GM12801 (cell line): ENCODE measurements around the gene CAPZA1.

Experiments used
- TF ChIP-seq, protein P1 (sequence below): IDR thresholded peaks from one replicate; pipeline ENCODE4 v1.5.1; 2011; ENCODE audit warnings: control low read depth; ENCODE audit not compliant: insufficient read length; ENCODE audit errors: extremely low read depth

The CAPZA1 gene

DNA sequence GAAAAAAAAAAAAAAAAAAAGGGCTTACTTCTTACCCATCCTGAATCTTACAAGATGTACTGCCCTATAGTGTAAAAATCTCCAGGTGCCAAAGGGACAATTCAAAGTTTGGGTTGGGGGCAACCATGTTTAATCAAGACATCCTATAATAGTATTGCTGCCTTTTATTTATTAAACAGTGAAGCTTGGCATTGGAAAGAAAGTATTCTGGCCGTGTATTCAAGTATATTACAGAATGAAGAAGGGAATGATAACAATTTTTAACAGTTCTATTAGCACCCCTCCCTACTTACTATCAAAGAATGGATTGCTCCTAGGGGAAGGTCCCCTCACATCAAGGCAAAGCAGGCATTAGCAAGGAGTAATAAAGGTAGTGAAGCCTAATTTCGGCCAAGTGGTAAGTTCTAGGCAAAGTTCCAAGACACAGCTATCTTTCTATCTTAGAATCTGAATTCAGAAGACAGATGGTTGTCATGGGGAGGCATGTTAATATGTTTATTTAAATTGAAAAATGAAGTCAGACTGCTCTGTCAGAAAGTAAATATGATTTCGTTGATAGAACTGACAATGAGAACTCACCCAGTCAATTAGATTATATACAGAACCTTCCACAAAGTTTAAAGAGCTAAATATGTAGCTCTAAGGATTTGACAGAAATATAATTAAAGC lies 25.3 kb upstream of the CAPZA1 start:
- TF ChIP-seq, protein P1, sequence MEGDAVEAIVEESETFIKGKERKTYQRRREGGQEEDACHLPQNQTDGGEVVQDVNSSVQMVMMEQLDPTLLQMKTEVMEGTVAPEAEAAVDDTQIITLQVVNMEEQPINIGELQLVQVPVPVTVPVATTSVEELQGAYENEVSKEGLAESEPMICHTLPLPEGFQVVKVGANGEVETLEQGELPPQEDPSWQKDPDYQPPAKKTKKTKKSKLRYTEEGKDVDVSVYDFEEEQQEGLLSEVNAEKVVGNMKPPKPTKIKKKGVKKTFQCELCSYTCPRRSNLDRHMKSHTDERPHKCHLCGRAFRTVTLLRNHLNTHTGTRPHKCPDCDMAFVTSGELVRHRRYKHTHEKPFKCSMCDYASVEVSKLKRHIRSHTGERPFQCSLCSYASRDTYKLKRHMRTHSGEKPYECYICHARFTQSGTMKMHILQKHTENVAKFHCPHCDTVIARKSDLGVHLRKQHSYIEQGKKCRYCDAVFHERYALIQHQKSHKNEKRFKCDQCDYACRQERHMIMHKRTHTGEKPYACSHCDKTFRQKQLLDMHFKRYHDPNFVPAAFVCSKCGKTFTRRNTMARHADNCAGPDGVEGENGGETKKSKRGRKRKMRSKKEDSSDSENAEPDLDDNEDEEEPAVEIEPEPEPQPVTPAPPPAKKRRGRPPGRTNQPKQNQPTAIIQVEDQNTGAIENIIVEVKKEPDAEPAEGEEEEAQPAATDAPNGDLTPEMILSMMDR = no peak

- TF ChIP-seq, protein P1 = no peak
These were observed 20.2 kb upstream of the CAPZA1 start for GRCh38 chr1:112599477-112599876.

DNA sequence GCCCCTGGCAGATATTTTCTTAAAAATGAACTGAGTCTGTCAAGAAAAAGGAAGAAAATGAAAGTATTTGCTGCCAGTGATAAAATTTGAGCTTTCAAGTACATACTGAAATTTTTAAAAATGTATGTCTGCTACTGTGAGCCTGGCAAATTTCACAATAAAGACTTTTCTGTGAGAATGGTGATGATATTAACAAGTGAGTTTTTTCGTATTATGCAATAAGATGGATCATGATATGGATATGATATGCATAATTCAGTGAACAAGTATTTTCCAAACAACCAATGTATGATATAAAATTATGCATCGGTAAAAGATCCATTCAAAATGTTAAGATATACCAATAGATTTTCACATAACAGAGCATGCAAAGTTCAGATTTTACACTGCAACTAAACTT lies 16.6 kb upstream of the CAPZA1 start:
- TF ChIP-seq, protein P1 = no peak

DNA sequence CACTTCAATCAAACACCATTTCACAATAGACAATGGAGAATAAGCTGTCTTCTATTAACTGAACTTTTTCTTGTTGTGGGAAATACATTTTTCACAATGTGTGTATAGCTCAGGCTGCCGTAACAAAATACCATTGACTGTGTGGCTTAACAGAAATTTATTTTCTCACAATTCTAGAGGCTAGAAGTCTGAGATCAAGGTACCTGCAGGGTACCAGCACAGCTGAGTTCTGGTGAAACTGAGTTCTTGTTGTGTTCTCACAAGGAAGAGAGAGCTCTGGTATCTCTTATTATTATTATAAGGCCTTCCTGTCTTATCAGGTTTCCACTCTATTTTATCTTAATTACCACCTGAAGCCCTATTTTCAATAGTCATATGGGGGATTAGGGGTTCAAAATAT lies 16.1 kb upstream of the CAPZA1 start:
- TF ChIP-seq, protein P1 = no peak

DNA sequence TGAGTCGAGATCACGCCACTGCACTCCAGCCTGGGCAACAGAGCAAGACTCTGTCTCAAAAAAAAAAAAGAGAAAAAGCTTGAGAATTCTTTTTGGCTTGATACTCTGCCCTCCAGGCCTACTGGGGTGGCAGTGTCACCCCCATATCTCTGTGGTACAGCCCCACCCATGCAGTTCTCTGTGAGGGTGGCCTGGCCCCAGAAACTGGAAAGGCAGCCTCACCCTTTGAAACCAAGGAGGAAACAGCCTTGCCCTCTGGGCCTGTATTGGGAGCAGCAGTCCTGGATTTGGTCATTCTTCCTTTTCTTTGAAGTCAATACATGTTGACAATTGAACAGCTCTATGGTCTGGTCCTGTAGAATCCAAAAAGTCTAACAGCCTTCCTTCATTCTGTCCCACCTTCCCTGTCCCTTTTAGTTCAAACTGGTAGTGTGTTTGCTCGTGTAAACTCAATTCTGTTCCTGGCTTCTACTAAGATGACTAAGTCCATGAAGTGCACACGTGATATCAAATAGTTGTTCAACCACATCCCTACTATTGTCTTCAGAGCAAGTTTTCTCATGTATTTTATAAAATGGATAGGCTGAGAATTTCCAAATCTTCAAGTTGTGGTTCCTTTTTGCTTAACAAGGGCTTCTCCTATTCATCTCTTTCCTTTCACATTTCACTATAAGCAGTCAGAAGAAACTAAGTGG lies 13.9 kb upstream of the CAPZA1 start:
- TF ChIP-seq, protein P1 = no peak

DNA sequence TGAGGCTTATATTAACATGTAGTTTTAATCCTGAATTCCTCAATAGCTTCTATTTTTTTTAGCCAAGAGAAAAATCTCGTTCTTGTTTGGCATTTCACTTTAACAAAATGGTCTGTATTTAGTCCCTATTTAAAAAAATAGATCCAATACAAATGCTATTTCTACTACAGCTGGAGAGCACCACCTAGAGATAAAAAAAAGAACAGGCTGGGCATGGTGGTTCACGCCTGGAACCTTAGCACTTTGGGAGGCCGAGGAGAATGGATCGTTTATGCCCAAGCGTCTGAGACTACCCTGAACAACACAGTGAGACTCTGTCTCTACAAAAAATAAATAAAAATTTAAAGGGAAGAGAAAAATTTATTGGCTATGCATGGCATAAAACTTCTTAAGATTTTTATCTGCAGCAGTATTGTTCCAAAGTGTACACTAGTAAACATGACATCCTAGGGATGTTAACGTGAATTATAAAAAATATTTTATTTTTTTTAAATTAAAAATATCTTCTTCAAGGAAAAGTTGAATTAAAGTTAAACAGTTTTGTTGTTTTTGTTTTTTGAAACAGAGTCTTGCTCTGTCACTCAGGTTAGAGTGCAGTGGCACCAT lies 5.1 kb upstream of the CAPZA1 start:
- TF ChIP-seq, protein P1 = no peak

DNA sequence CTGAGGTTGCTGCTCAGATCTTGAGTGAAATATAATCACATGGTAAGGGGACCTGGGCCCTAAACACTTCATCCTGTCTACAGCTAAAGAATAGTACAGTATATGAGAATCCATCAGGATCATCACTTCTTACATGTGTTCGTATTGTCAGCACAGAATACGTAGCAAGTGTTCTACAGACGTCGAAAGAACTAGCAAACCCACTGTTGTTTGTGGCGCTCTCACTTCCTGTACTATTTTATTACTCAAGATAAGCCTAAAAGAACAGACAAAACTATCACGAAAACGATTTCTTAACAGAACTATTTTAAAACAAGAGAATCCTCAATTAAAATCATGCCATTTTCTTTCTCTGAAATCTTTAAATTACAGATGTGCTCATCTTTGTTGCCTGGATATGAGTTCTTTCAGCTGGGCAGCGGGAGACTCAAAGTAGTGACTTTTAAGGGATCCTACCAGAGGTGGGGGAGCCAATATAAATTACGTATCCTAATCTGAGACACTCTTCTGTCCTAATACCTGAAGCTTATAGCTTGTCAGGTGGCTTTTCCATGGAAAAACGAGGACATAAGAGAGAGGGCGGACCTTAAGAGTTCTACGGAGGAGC lies 1.4 kb upstream of the CAPZA1 start:
- TF ChIP-seq, protein P1 = no peak
